Panc1 (cell line): ENCODE results near the gene HSP90AB1. TPM values are rescaled to one million over a fixed set of nuclear protein-coding genes. Genes with fewer than 3 reads are reported as not detected.

ENCODE experiments used
- ATAC-seq: fragments of 200-7000 bp; cut with Tn5 transposase; 2 replicates; pipeline ENCODE4 v1.9.1; 2020; ENCODE audit warnings: mild to moderate bottlenecking, moderate library complexity
- BruUV-seq: library from RNA; stranded (reverse); fragments of 400-500 nt; replicated peaks from 2 replicates; lab custom pipeline; 2021; lab: Mats Ljungman, UMichigan
- CTCF ChIA-PET: fragments of 300-600 bp; sonication (Branson Sonifier 250); formaldehyde crosslinking; loops from one replicate; lab custom pipeline; 2022; ENCODE audit warnings: antibody characterized with exemption; lab: Charles Lee
- POLR2A ChIA-PET: fragments of 300-600 bp; sonication (Branson Sonifier 250); formaldehyde crosslinking; loops from one replicate; lab custom pipeline; 2022; ENCODE audit warnings: antibody characterized with exemption; lab: Charles Lee
- DNase-seq: peaks from one replicate; pipeline ENCODE4 v3.0.0-alpha.2; 2010; ENCODE audit warnings: low read depth, low spot score
- H3K27ac ChIP-seq: 2 replicates; pipeline ENCODE4 v1.5.1; 2011; ENCODE audit warnings: mild to moderate bottlenecking, low read length, inconsistent platforms
- H3K27me3 ChIP-seq: fragments of 200-500 bp; sonication (Bioruptor generic); 2 replicates; pipeline ENCODE4 v1.6.0; 2014; ENCODE audit warnings: low read length, inconsistent platforms; ENCODE audit not compliant: control insufficient read depth, insufficient read depth
- H3K36me3 ChIP-seq: fragments of 200-500 bp; sonication (Bioruptor generic); 2 replicates; pipeline ENCODE4 v1.5.1; 2014; ENCODE audit warnings: inconsistent platforms, mild to moderate bottlenecking, low read length, moderate library complexity; ENCODE audit not compliant: control insufficient read depth, insufficient read depth
- H3K4me1 ChIP-seq: 2 replicates; pipeline ENCODE4 v1.5.1; 2011; ENCODE audit warnings: inconsistent platforms, mild to moderate bottlenecking, low read length, moderate library complexity; ENCODE audit not compliant: control insufficient read depth, insufficient read depth
- H3K4me3 ChIP-seq, 2 experiments: 2 replicates each; pipeline ENCODE4 v1.5.1; 2011 to 2012; ENCODE audit warnings: low read depth in 2 of 2, low read length in 2 of 2, mild to moderate bottlenecking in 2 of 2, inconsistent platforms in 1 of 2, moderate library complexity in 1 of 2
- H3K9me3 ChIP-seq: fragments of 200-500 bp; sonication (Bioruptor generic); 2 replicates; pipeline ENCODE4 v1.5.1; 2014; ENCODE audit warnings: low read depth, mild to moderate bottlenecking, inconsistent platforms, low read length, moderate library complexity; ENCODE audit not compliant: control insufficient read depth, insufficient read depth
- CTCF ChIP-seq: fragments of 450-650 bp; IDR thresholded peaks from 2 replicates; pipeline ENCODE4 v1.5.1; 2017; ENCODE audit warnings: mild to moderate bottlenecking
- POLR2AphosphoS5 ChIP-seq: IDR thresholded peaks from 2 replicates; pipeline ENCODE4 v1.6.1; 2012; ENCODE audit warnings: mild to moderate bottlenecking, low read depth, low read length, moderate library complexity
- SIN3A ChIP-seq: IDR thresholded peaks from 2 replicates; pipeline ENCODE4 v1.6.1; 2012; ENCODE audit warnings: low read depth, mild to moderate bottlenecking, low read length, moderate library complexity, borderline replicate concordance; ENCODE audit not compliant: insufficient read depth
- TCF7L2 ChIP-seq: IDR thresholded peaks from 2 replicates; pipeline ENCODE4 v1.6.1; 2011; ENCODE audit warnings: mild to moderate bottlenecking, low read depth, low read length, inconsistent platforms
- in situ Hi-C: cut with HindIII; loops from 2 replicates; pipeline ENCODE4 v1.10.0; 2016; ENCODE audit warnings: low sequenced_read_pairs, low pct_unique_long_range_greater_than_20kb
- intact Hi-C: fragments of 100-400 bp; cut with micrococcal nuclease; formaldehyde crosslinking; loops from one replicate; pipeline ENCODE4 v1.10.0; 2022; ENCODE audit not compliant: unreplicated experiment
- total RNA-seq: library from RNA; stranded (reverse); gene quantifications from one replicate; pipeline ENCODE4 v1.2.1, GENCODE V29; 2021; ENCODE audit not compliant: unreplicated experiment
- TF ChIP-seq, protein P1 (sequence below), 2 experiments: IDR thresholded peaks; 2 replicates each; pipeline ENCODE4 v1.6.1; 2011 to 2012; ENCODE audit warnings: low read depth in 2 of 2, control low read depth in 1 of 2, low read length in 1 of 2, mild to moderate bottlenecking in 1 of 2, moderate library complexity in 1 of 2; ENCODE audit not compliant: insufficient read depth in 1 of 2

The HSP90AB1 gene
- total RNA-seq, 1 experiment from 2014 or later: 1,253 TPM

GRCh38 chr6:44270526-44271405, 23.9 kb downstream of the HSP90AB1 start:
- Histone ChIP-seq H3K4me1 (no peaks in the 10 kb centered on the region), H3K27ac (no peak overlapping the region), H3K9me3 (no peaks in the 10 kb centered on the region), H3K27me3 (peaks cover 16% of the 10 kb centered on the region), H3K36me3 (no peaks in the 10 kb centered on the region), H3K4me3 (peak overlapping the region; percentile 4 to 21; a peak in 2 of 4 replicates)
- TF ChIP-seq POLR2AphosphoS5 (no peak), CTCF (no peak)
- TF ChIP-seq, protein P1, sequence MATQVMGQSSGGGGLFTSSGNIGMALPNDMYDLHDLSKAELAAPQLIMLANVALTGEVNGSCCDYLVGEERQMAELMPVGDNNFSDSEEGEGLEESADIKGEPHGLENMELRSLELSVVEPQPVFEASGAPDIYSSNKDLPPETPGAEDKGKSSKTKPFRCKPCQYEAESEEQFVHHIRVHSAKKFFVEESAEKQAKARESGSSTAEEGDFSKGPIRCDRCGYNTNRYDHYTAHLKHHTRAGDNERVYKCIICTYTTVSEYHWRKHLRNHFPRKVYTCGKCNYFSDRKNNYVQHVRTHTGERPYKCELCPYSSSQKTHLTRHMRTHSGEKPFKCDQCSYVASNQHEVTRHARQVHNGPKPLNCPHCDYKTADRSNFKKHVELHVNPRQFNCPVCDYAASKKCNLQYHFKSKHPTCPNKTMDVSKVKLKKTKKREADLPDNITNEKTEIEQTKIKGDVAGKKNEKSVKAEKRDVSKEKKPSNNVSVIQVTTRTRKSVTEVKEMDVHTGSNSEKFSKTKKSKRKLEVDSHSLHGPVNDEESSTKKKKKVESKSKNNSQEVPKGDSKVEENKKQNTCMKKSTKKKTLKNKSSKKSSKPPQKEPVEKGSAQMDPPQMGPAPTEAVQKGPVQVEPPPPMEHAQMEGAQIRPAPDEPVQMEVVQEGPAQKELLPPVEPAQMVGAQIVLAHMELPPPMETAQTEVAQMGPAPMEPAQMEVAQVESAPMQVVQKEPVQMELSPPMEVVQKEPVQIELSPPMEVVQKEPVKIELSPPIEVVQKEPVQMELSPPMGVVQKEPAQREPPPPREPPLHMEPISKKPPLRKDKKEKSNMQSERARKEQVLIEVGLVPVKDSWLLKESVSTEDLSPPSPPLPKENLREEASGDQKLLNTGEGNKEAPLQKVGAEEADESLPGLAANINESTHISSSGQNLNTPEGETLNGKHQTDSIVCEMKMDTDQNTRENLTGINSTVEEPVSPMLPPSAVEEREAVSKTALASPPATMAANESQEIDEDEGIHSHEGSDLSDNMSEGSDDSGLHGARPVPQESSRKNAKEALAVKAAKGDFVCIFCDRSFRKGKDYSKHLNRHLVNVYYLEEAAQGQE (IDR thresholded peaks at IDR 0.05; ENCODE audit: insufficient read depth in 1 of 2, low read depth in 2 of 2, low read length in 1 of 2): peak; percentile 61 to 78; a peak in 2 of 4 replicates
- intact Hi-C loops (no loop called here), in situ Hi-C loops (no loop called here)
- CTCF ChIA-PET: interaction anchor here (1.0 kb wide), 2 partner anchors 34 to 69 kb away, joined by 3 read pairs; no protein-coding TSS in a partner anchor
- POLR2A ChIA-PET: interaction anchor here (0.6 kb wide), 1 partner anchor 52 kb away, joined by 4 read pairs; no protein-coding TSS in a partner anchor
- no TSS peak for BruUV-seq
- ATAC-seq (no peak), DNase-seq (no peak)

- POLR2A ChIA-PET: no interaction called here
Measured at GRCh38 chr6:44271406-44271723, 24.5 kb downstream of the HSP90AB1 start.

More at GRCh38 chr6:44271406-44271723, 24.5 kb downstream of the HSP90AB1 start:
- no TSS peak for BruUV-seq
- ATAC-seq (no peak), DNase-seq (no peak)
- Histone ChIP-seq H3K27ac (no peak overlapping the region), H3K9me3 (no peaks in the 10 kb centered on the region), H3K4me1 (no peaks in the 10 kb centered on the region), H3K36me3 (no peaks in the 10 kb centered on the region), H3K4me3 (0 out of 4 replicates have a peak overlapping the region, but pooled peaks of 1 of the 2 experiments have one; percentile 4), H3K27me3 (peaks cover 16% of the 10 kb centered on the region)
- in situ Hi-C loops (no loop called here), intact Hi-C loops (no loop called here)
- TF ChIP-seq, protein P1 (IDR thresholded peaks at IDR 0.05; ENCODE audit: insufficient read depth in 1 of 2, low read depth in 2 of 2, low read length in 1 of 2): no peak
- no peak for TF ChIP-seq CTCF
- no peak for TF ChIP-seq TCF7L2
- no peak for TF ChIP-seq POLR2AphosphoS5
- no peak for TF ChIP-seq SIN3A
- CTCF ChIA-PET: interaction anchor here (1.0 kb wide), 1 partner anchor 68 kb away, joined by 3 read pairs; no protein-coding TSS in a partner anchor
